Transverse colon (tissue), 4 donors: ENCODE data around the gene HSD17B12. TPM values are rescaled to one million over a fixed set of nuclear protein-coding genes. Genes with fewer than 3 reads are reported as not detected.

Experiments used
- DNase-seq: peaks from one replicate; pipeline ENCODE4 v3.0.0-alpha.2; 2019
- H3K27ac ChIP-seq, 4 donors: fragments of 200-600 bp; sonication (generic); 2 replicates each; pipeline ENCODE4 v1.5.1; 2016 to 2018; ENCODE audit warnings: inconsistent platforms in 4 of 4
- H3K27me3 ChIP-seq: fragments of 200-600 bp; sonication (generic); 2 replicates; pipeline ENCODE4 v1.5.1; 2017; ENCODE audit warnings: inconsistent platforms
- H3K36me3 ChIP-seq, 4 donors: fragments of 200-600 bp; sonication (generic); 2 replicates each; pipeline ENCODE4 v1.5.1; 2017 to 2019; ENCODE audit warnings: inconsistent platforms in 4 of 4
- H3K4me1 ChIP-seq, 4 donors: fragments of 200-600 bp; sonication (generic); 2 replicates each; pipeline ENCODE4 v1.5.1; 2017 to 2020; ENCODE audit warnings: inconsistent platforms in 4 of 4
- H3K4me3 ChIP-seq, 4 donors: fragments of 200-600 bp; sonication (generic); 1 replicate in 1 of 4; 2 replicates in 3 of 4; pipeline versions ENCODE4 v1.5.1 to v1.6.1; 2017 to 2019; ENCODE audit warnings: inconsistent platforms in 4 of 4
- H3K9me3 ChIP-seq, 2 donors: fragments of 200-600 bp; sonication (generic); 2 replicates each; pipeline ENCODE4 v1.5.1; 2017 to 2019; ENCODE audit warnings: inconsistent platforms in 2 of 2
- EP300 ChIP-seq: sonication (generic); formaldehyde crosslinking; IDR thresholded peaks from one replicate; pipeline ENCODE4 v1.6.1; 2017; ENCODE audit warnings: antibody characterized with exemption, low read depth
- POLR2A ChIP-seq: fragments of 450-650 bp; IDR thresholded peaks from one replicate; pipeline ENCODE4 v1.6.1; 2016; ENCODE audit warnings: antibody characterized with exemption, mild to moderate bottlenecking, moderate library complexity
- POLR2AphosphoS5 ChIP-seq, 3 donors: sonication (generic); formaldehyde crosslinking; IDR thresholded peaks; one replicate each; pipeline ENCODE4 v1.6.1; 2016; ENCODE audit warnings: antibody characterized with exemption in 3 of 3
- WGBS, 2 donors: methylation state at CpG; one replicate each; pipeline ENCODE4 v1.1.5; 2018; ENCODE audit warnings: low coverage in 1 of 2; 5-methylcytosine and 5-hydroxymethylcytosine counted together
- in situ Hi-C, 4 donors: fragments of 200-750 bp; cut with MboI; loops; one replicate each; pipeline versions ENCODE4 v1.15.0 to v1.15.1; 2017; ENCODE audit warnings: low sequenced_read_pairs in 3 of 4, low pct_ligation_motif_present in 1 of 4, low pct_unique_long_range_greater_than_20kb in 1 of 4
- intact Hi-C: fragments of 100-400 bp; cut with DNase I; formaldehyde crosslinking; loops from one replicate; pipeline ENCODE4 v1.15.1; 2023; ENCODE audit warnings: low total_unique reads
- total RNA-seq, 4 donors: library from RNA; depleted of rRNA; stranded (reverse); fragments of >200 nt; gene quantifications; one replicate each; pipeline ENCODE4 v1.1.0, GENCODE V29; 2016
- TF ChIP-seq, protein P1 (sequence below), 5 experiments: fragments of 200-600 bp in 3 of 5; fragments of 450-650 bp in 2 of 5; sonication (generic) in 3 of 5; IDR thresholded peaks; 1 replicate in 2 of 5; 2 replicates in 3 of 5; pipeline ENCODE4 v1.5.1; 2016 to 2017; ENCODE audit warnings: antibody characterized with exemption in 5 of 5, inconsistent platforms in 3 of 5, mild to moderate bottlenecking in 2 of 5, moderate library complexity in 1 of 5

The HSD17B12 gene
- total RNA-seq, 4 donors from 2014 or later: 33.3 to 65.7 (median 47.1) TPM

DNA sequence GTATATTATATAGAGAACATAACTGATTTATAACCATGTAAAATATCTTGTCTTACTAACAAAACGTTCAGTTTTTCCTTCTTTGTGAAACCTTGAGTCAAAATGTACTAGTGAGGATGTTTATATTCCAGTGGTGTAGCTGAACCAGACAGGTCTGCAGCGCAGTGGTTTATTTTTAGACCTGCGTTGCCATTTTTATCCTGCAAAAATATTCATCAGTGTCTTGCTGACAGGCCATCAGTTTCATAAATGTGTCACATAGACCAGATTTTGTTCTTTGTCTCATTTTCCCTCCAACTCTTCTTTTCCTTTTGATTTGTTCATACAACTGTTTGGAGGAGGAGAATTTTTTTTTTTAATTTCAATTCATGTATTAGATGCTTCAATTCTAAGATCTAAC, 43.1 kb downstream of the HSD17B12 start:
- 35 to 73% methylated on average over 3 of the region's 3 CpGs for WGBS, 2 donors
- in situ Hi-C loops: no loop called here

DNA sequence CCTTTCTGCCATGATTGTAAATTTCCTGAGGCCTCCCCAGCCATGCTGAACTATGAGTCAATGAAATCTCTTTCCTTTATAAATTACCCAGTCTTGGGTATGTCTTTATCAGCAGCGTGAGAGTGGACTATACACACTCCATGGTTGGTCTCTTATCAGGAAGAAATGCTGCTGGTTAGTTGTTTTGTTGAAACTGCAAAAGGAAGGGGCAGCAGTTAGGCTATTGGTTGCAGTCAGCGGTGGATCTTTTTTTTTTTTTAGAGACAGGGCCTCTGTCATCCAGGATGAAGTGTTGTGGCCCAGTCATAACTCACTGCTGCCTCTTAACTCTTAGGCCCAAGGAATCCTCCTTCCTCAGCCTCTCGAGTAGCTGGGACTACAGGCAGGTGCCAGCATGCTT, 51.7 kb downstream of the HSD17B12 start:
- no peaks in the 10 kb centered on the region for H3K27me3 ChIP-seq
- no peak overlapping the region for H3K4me3 ChIP-seq
- TF ChIP-seq, protein P1, sequence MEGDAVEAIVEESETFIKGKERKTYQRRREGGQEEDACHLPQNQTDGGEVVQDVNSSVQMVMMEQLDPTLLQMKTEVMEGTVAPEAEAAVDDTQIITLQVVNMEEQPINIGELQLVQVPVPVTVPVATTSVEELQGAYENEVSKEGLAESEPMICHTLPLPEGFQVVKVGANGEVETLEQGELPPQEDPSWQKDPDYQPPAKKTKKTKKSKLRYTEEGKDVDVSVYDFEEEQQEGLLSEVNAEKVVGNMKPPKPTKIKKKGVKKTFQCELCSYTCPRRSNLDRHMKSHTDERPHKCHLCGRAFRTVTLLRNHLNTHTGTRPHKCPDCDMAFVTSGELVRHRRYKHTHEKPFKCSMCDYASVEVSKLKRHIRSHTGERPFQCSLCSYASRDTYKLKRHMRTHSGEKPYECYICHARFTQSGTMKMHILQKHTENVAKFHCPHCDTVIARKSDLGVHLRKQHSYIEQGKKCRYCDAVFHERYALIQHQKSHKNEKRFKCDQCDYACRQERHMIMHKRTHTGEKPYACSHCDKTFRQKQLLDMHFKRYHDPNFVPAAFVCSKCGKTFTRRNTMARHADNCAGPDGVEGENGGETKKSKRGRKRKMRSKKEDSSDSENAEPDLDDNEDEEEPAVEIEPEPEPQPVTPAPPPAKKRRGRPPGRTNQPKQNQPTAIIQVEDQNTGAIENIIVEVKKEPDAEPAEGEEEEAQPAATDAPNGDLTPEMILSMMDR (IDR thresholded peaks at IDR 0.05): no peak
- no peak for TF ChIP-seq EP300
- no peak for TF ChIP-seq POLR2A
- no peak for TF ChIP-seq POLR2AphosphoS5 (IDR thresholded peaks at IDR 0.05)
- in situ Hi-C loops (no loop called here), intact Hi-C loops (no loop called here)
- H3K4me1 ChIP-seq: peaks cover 0 to 12% (median 3%) of the 10 kb centered on the region in 4 donors
- no peaks in the 10 kb centered on the region for H3K9me3 ChIP-seq
- no peak for DNase-seq
- no peaks in the 10 kb centered on the region for H3K36me3 ChIP-seq
- no peak overlapping the region for H3K27ac ChIP-seq
- 98 to 100% methylated on average over 1 to 3 of the region's 3 CpGs for WGBS, 2 donors

More for the DNA sequence above, 43.1 kb downstream of the HSD17B12 start:
- H3K27ac ChIP-seq: no peak overlapping the region
- TF ChIP-seq, protein P1 (IDR thresholded peaks at IDR 0.05): no peak
- TF ChIP-seq EP300: no peak
- TF ChIP-seq POLR2A: no peak
- no peak for TF ChIP-seq POLR2AphosphoS5 (IDR thresholded peaks at IDR 0.05)
- DNase-seq: no peak
- H3K36me3 ChIP-seq: no peaks in the 10 kb centered on the region
- H3K9me3 ChIP-seq: no peaks in the 10 kb centered on the region
- no peaks in the 10 kb centered on the region for H3K27me3 ChIP-seq
- H3K4me3 ChIP-seq: no peak overlapping the region
- intact Hi-C loops: no loop called here
- H3K4me1 ChIP-seq: no peaks in the 10 kb centered on the region

DNA sequence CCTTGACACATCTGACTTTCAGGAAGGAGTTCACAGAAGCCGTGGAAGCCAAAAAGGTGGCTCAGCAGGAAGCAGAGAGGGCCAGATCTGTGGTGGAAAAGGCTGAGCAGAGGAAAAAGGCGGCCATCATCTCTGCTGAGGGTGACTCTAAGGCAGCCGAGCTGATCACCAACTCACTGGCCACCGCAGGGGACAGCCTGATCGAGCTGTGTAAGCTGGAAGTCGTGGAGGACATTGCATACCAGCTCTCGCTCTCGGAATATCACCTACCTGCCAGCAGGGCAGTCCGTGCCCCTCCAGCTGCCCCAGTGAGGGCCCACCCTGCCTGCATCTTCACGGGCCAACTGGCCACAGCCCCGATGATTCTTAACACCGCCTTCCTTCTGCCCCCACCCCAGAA, 53.7 kb downstream of the HSD17B12 start:
- in situ Hi-C loops (no loop called here), intact Hi-C loops (no loop called here)
- H3K4me3 ChIP-seq: no peak overlapping the region
- H3K27me3 ChIP-seq: no peaks in the 10 kb centered on the region
- H3K36me3 ChIP-seq: no peaks in the 10 kb centered on the region
- no peak overlapping the region for H3K27ac ChIP-seq
- no peak for DNase-seq
- H3K9me3 ChIP-seq: no peaks in the 10 kb centered on the region
- WGBS, 2 donors: 76 to 97% methylated on average over 3 to 12 of the region's 12 CpGs
- TF ChIP-seq EP300 (no peak), POLR2A (no peak), POLR2AphosphoS5 (IDR thresholded peaks at IDR 0.05) (no peak)
- TF ChIP-seq, protein P1 (IDR thresholded peaks at IDR 0.05): no peak
- peaks cover 0 to 20% (median 3%) of the 10 kb centered on the region in 4 donors for H3K4me1 ChIP-seq

DNA sequence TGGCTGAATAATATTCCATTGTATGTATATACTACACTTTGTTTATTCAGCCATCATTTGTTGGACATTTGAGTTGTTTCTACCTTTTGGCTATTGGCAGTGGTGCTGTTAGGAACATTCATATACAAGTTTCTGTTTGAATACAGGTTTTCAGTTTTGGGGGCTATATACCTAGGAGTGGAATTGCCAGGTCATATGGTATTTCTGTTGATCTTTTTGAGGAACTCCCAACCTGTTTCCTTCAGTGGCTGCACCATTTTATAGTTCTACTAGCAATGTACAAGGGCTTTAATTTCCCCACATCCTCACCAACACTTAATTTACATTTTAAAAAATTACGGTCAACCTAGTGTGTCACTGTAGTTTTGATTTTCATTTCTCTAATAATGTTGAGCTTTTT, 54.6 kb downstream of the HSD17B12 start:
- no peak for DNase-seq
- H3K4me1 ChIP-seq: peaks cover 0 to 20% (median 3%) of the 10 kb centered on the region in 4 donors
- no peak overlapping the region for H3K27ac ChIP-seq
- no peaks in the 10 kb centered on the region for H3K9me3 ChIP-seq
- intact Hi-C loops: no loop called here
- no peak for TF ChIP-seq POLR2AphosphoS5 (IDR thresholded peaks at IDR 0.05)
- no peak for TF ChIP-seq EP300
- TF ChIP-seq, protein P1 (IDR thresholded peaks at IDR 0.05): no peak
- TF ChIP-seq POLR2A: no peak
- no peaks in the 10 kb centered on the region for H3K27me3 ChIP-seq
- H3K36me3 ChIP-seq: no peaks in the 10 kb centered on the region
- H3K4me3 ChIP-seq: no peak overlapping the region
- in situ Hi-C loops: no loop called here
- 73% methylated on average over 1 of the region's 1 CpG; no CpG with 5 or more reads in 1 of the 2 donors for WGBS, 2 donors
